Astrocyte (in vitro differentiated cells and primary cell): ENCODE results near the gene EPS8L1.

Experiments
- EZH2 ChIP-seq: IDR thresholded peaks from 2 replicates; pipeline ENCODE4 v1.6.1; 2012; ENCODE audit warnings: mild to moderate bottlenecking, low read length, inconsistent platforms; ENCODE audit not compliant: insufficient read depth
- TF ChIP-seq, protein P1 (sequence below): IDR thresholded peaks from 2 replicates; pipeline ENCODE4 v1.5.1; 2011; ENCODE audit warnings: low read depth, mild to moderate bottlenecking, inconsistent platforms, low read length, moderate library complexity; ENCODE audit not compliant: insufficient read depth

DNA sequence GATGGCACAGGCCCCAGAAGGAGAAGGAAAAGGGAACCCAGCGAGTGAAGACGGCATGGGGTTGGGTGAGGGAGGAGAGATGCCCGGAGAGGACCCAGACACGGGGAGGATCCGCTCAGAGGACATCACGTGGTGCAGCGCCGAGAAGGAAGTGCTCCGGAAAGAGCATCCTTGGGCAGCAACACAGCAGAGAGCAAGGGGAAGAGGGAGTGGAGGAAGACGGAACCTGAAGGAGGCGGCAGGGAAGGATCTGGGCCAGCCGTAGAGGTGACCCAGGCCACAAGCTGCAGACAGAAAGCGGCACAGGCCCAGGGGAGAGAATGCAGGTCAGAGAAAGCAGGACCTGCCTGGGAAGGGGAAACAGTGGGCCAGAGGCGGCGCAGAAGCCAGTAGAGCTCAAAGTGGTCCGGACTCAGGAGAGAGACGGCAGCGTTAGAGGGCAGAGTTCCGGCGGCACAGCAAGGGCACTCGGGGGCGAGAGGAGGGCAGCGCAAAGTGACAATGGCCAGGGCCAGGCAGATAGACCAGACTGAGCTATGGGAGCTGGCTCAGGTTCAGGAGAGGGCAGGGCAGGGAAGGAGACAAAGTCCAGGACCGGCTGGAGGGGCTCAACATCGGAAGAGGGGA lies 40.7 kb downstream of the EPS8L1 start:
- TF ChIP-seq, protein P1, sequence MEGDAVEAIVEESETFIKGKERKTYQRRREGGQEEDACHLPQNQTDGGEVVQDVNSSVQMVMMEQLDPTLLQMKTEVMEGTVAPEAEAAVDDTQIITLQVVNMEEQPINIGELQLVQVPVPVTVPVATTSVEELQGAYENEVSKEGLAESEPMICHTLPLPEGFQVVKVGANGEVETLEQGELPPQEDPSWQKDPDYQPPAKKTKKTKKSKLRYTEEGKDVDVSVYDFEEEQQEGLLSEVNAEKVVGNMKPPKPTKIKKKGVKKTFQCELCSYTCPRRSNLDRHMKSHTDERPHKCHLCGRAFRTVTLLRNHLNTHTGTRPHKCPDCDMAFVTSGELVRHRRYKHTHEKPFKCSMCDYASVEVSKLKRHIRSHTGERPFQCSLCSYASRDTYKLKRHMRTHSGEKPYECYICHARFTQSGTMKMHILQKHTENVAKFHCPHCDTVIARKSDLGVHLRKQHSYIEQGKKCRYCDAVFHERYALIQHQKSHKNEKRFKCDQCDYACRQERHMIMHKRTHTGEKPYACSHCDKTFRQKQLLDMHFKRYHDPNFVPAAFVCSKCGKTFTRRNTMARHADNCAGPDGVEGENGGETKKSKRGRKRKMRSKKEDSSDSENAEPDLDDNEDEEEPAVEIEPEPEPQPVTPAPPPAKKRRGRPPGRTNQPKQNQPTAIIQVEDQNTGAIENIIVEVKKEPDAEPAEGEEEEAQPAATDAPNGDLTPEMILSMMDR = no peak
- no peak for TF ChIP-seq EZH2
